ENCODE data around the gene PATL2. TPM values are rescaled to one million over a fixed set of nuclear protein-coding genes. Genes with fewer than 3 reads are reported as not detected.

The PATL2 gene
- total RNA-seq, 2 experiments from 2014 or later: 17.4 to 21.9 TPM

GRCh38 chr15:44726568-44727484 is 15.7 kb upstream of the PATL2 start:
- Mint-ChIP-seq H3K9me3 (no peaks in the 10 kb centered on the region), H3K4me3 (peak overlapping the region; percentile 96), H3K27me3 (no peaks in the 10 kb centered on the region), H3K36me3 (ENCODE audit: low read depth) (peaks cover 22% of the 10 kb centered on the region), H3K4me1 (ENCODE audit: low read depth) (peaks cover 86% of the 10 kb centered on the region), H3K27ac (peak overlapping the region; percentile 99)
- Histone ChIP-seq H3K27me3 (ENCODE audit: control insufficient read depth in 1 of 2, insufficient read depth in 2 of 2, low read length in 2 of 2) (no peaks in the 10 kb centered on the region), H3K4me1 (ENCODE audit: insufficient read depth, low read length) (peaks cover 75% of the 10 kb centered on the region), H3K9me3 (ENCODE audit: control insufficient read depth in 1 of 2, insufficient read depth in 1 of 2, low read length in 2 of 2) (no peaks in the 10 kb centered on the region), H3K27ac (ENCODE audit: low read depth in 1 of 2, low read length in 2 of 2) (peak overlapping the region; percentile 97 to 98), H3K36me3 (ENCODE audit: insufficient read depth, low read length) (peaks cover 6% of the 10 kb centered on the region), H3K4me3 (ENCODE audit: low read length) (peak overlapping the region; percentile 54)
- CTCF ChIA-PET: interaction anchor here (1.0 to 5.2 kb wide), 9 partner anchors 10 to 902 kb away, joined by 3 to 58 read pairs (median 13); partner anchors contain the start of genes B2M, MFAP1, PATL2 and SPG11
- POLR2A ChIA-PET: interaction anchor here (0.5 to 38.3 kb wide), 12 partner anchors 11 to 802 kb away, joined by 3 to 4232 read pairs (median 3); partner anchors contain the start of genes B2M, EIF3J, PATL2 and SPG11
- ATAC-seq (ENCODE audit: poor library complexity) (peak; percentile 58), DNase-seq (peak; percentile 51 to 96 (median 73))
- TF ChIP-seq, protein P1, sequence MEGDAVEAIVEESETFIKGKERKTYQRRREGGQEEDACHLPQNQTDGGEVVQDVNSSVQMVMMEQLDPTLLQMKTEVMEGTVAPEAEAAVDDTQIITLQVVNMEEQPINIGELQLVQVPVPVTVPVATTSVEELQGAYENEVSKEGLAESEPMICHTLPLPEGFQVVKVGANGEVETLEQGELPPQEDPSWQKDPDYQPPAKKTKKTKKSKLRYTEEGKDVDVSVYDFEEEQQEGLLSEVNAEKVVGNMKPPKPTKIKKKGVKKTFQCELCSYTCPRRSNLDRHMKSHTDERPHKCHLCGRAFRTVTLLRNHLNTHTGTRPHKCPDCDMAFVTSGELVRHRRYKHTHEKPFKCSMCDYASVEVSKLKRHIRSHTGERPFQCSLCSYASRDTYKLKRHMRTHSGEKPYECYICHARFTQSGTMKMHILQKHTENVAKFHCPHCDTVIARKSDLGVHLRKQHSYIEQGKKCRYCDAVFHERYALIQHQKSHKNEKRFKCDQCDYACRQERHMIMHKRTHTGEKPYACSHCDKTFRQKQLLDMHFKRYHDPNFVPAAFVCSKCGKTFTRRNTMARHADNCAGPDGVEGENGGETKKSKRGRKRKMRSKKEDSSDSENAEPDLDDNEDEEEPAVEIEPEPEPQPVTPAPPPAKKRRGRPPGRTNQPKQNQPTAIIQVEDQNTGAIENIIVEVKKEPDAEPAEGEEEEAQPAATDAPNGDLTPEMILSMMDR (IDR thresholded peaks at IDR 0.05): no peak
- intact Hi-C loops (cut with DNase I, micrococcal nuclease): loop anchor here in 1 of 2 experiments (1.0 kb wide), 2 partner anchors 12 to 64 kb away; partner anchors contain the start of gene SPG11

- intact Hi-C loops (cut with DNase I, micrococcal nuclease): loop anchor here in 1 of 2 experiments (1.0 kb wide), 2 partner anchors 11 to 63 kb away; partner anchors contain the start of gene SPG11
- no peaks in the 10 kb centered on the region for H3K27me3 ChIP-seq (ENCODE audit: control insufficient read depth in 1 of 2, insufficient read depth in 2 of 2, low read length in 2 of 2)
- Mint-ChIP-seq H3K27ac (peak overlapping the region; percentile 99), H3K9me3 (no peaks in the 10 kb centered on the region), H3K4me3 (peak overlapping the region; percentile 96), H3K27me3 (no peaks in the 10 kb centered on the region), H3K36me3 (ENCODE audit: low read depth) (peaks cover 15% of the 10 kb centered on the region), H3K4me1 (ENCODE audit: low read depth) (peaks cover 86% of the 10 kb centered on the region)
- TF ChIP-seq, protein P1 (IDR thresholded peaks at IDR 0.05): no peak
- H3K4me3 ChIP-seq (ENCODE audit: low read length): peak overlapping the region; percentile 54
- peaks cover 76% of the 10 kb centered on the region for H3K4me1 ChIP-seq (ENCODE audit: insufficient read depth, low read length)
- no peaks in the 10 kb centered on the region for H3K36me3 ChIP-seq (ENCODE audit: insufficient read depth, low read length)
- ATAC-seq (ENCODE audit: poor library complexity): no peak
- ChIA-PET CTCF (interaction anchor here (0.6 to 5.2 kb wide), 9 partner anchors 11 to 902 kb away, joined by 3 to 58 read pairs (median 3); partner anchors contain the start of genes B2M, MFAP1, PATL2 and SPG11), POLR2A (interaction anchor here (0.5 to 38.3 kb wide), 12 partner anchors 11 to 803 kb away, joined by 3 to 4232 read pairs (median 4); partner anchors contain the start of genes B2M, EIF3J, PATL2 and SPG11)
- peak in 3 of 14 experiments; percentile 52 to 64 (median 61) for DNase-seq
- no peaks in the 10 kb centered on the region for H3K9me3 ChIP-seq (ENCODE audit: control insufficient read depth in 1 of 2, insufficient read depth in 1 of 2, low read length in 2 of 2)
- peak overlapping the region; percentile 97 to 98 for H3K27ac ChIP-seq (ENCODE audit: low read depth in 1 of 2, low read length in 2 of 2)
Measured at GRCh38 chr15:44726136-44726535, 15.0 kb upstream of the PATL2 start.

- peak overlapping the region; percentile 47 for H3K4me3 Mint-ChIP-seq
- H3K36me3 Mint-ChIP-seq (ENCODE audit: low read depth): peaks cover 42% of the 10 kb centered on the region
- no peak for DNase-seq
- Histone ChIP-seq H3K36me3 (ENCODE audit: insufficient read depth, low read length) (peaks cover 31% of the 10 kb centered on the region), H3K27me3 (ENCODE audit: control insufficient read depth in 1 of 2, insufficient read depth in 2 of 2, low read length in 2 of 2) (no peaks in the 10 kb centered on the region), H3K4me1 (ENCODE audit: insufficient read depth, low read length) (peaks cover 88% of the 10 kb centered on the region), H3K4me3 (ENCODE audit: low read length) (no peak overlapping the region), H3K27ac (ENCODE audit: low read depth in 1 of 2, low read length in 2 of 2) (peak overlapping the region in 1 of 2 donors; percentile 16), H3K9me3 (ENCODE audit: control insufficient read depth in 1 of 2, insufficient read depth in 1 of 2, low read length in 2 of 2) (no peaks in the 10 kb centered on the region)
- POLR2A ChIA-PET: interaction anchor here (0.5 to 38.3 kb wide), 5 partner anchors 7 to 166 kb away, joined by 3 to 4232 read pairs (median 2107); partner anchors contain the start of genes B2M, PATL2, SPG11 and TRIM69
- H3K27me3 Mint-ChIP-seq: no peaks in the 10 kb centered on the region
- intact Hi-C loops (cut with DNase I, micrococcal nuclease): no loop called here
- ATAC-seq (ENCODE audit: poor library complexity): no peak
- peak overlapping the region; percentile 100 for H3K27ac Mint-ChIP-seq
- TF ChIP-seq, protein P1 (IDR thresholded peaks at IDR 0.05): no peak
- H3K9me3 Mint-ChIP-seq: no peaks in the 10 kb centered on the region
- CTCF ChIA-PET: interaction anchor here (0.5 to 2.3 kb wide), 6 partner anchors 9 to 277 kb away, joined by 4 to 11 read pairs (median 9); partner anchors contain the start of genes B2M, PATL2, SPG11 and TRIM69
- H3K4me1 Mint-ChIP-seq (ENCODE audit: low read depth): peaks cover 88% of the 10 kb centered on the region
Measured at GRCh38 chr15:44722011-44722410, 10.9 kb upstream of the PATL2 start.

Data from CD4-positive, alpha-beta T cell (primary cell).